Cardiac muscle cell (in vitro differentiated cells and primary cell): ENCODE results near the gene HS6ST2. TPM values are rescaled to one million over a fixed set of nuclear protein-coding genes. Genes with fewer than 3 reads are reported as not detected.
A peak's percentile ranks its signal among the peaks of the same experiment; 100 is the strongest.

ENCODE experiments used
- DNase-seq, 2 donors: peaks; one replicate each; pipeline versions ENCODE4 v3.0.0 to v3.0.0-alpha.2; 2010 to 2017; ENCODE audit warnings: low read depth in 1 of 2, low spot score in 1 of 2
- H3K27ac ChIP-seq: fragments of 200-600 bp; sonication (generic); 2 replicates; pipeline ENCODE4 v1.5.1; 2016
- H3K27me3 ChIP-seq: fragments of 200-600 bp; sonication (generic); 2 replicates; pipeline ENCODE4 v1.6.0; 2016; ENCODE audit warnings: control low read depth
- H3K36me3 ChIP-seq: fragments of 200-600 bp; sonication (generic); 2 replicates; pipeline ENCODE4 v1.5.1; 2016; ENCODE audit warnings: control low read depth
- H3K4me1 ChIP-seq: fragments of 200-600 bp; sonication (generic); 2 replicates; pipeline ENCODE4 v1.8.1; 2017; ENCODE audit warnings: low read depth, mild to moderate bottlenecking, mixed run types
- H3K4me3 ChIP-seq: fragments of 200-600 bp; sonication (generic); 2 replicates; pipeline ENCODE4 v1.5.1; 2016; ENCODE audit warnings: mild to moderate bottlenecking
- H3K9me3 ChIP-seq: fragments of 200-600 bp; sonication (generic); 2 replicates; pipeline ENCODE4 v1.5.1; 2017; ENCODE audit warnings: low read depth, mild to moderate bottlenecking, control low read depth
- CTCF ChIP-seq: IDR thresholded peaks from 2 replicates; pipeline ENCODE4 v1.5.1; 2012; ENCODE audit warnings: low read depth, mild to moderate bottlenecking, low read length
- polyA plus RNA-seq: library from polyadenylated mRNA; unstranded; fragments of >200 nt; fragmentation: Nextera tagmentation; extraction: Ambion mirVana; gene quantifications from 2 replicates; pipeline ENCODE4 v1.2.1, GENCODE V29; 2016
- total RNA-seq: library from RNA; depleted of rRNA; stranded (reverse); fragments of >200 nt; gene quantifications from 2 replicates; pipeline ENCODE4 v1.2.3, GENCODE V29; 2016

The HS6ST2 gene
- total and polyA plus RNA-seq, 2 experiments from 2014 or later = 15.5 to 27.1 TPM

GRCh38 chrX:132965461-132965860, 7.0 kb upstream of the HS6ST2 start:
- H3K9me3 ChIP-seq = no peaks in the 10 kb centered on the region
- peaks cover 24% of the 10 kb centered on the region for H3K4me1 ChIP-seq
- no peak for DNase-seq
- no peaks in the 10 kb centered on the region for H3K36me3 ChIP-seq
- no peak overlapping the region for H3K27ac ChIP-seq
- peaks cover 3% of the 10 kb centered on the region for H3K27me3 ChIP-seq
- no peak overlapping the region for H3K4me3 ChIP-seq
- TF ChIP-seq CTCF = no peak

- Histone ChIP-seq H3K9me3 (no peaks in the 10 kb centered on the region), H3K4me1 (no peaks in the 10 kb centered on the region), H3K27me3 (peaks cover 35% of the 10 kb centered on the region), H3K27ac (no peak overlapping the region), H3K4me3 (no peak overlapping the region), H3K36me3 (no peaks in the 10 kb centered on the region)
- no peak for TF ChIP-seq CTCF
- no peak for DNase-seq
These were observed 3.1 kb upstream of the HS6ST2 start for GRCh38 chrX:132961511-132961910.

- peak; percentile 9 to 67 for DNase-seq
- Histone ChIP-seq H3K27ac (no peak overlapping the region), H3K4me3 (peak overlapping the region; percentile 54), H3K4me1 (no peaks in the 10 kb centered on the region), H3K27me3 (peaks cover 38% of the 10 kb centered on the region), H3K36me3 (no peaks in the 10 kb centered on the region), H3K9me3 (no peaks in the 10 kb centered on the region)
- no peak for TF ChIP-seq CTCF
These were observed 978 bp downstream of the HS6ST2 start for GRCh38 chrX:132957211-132958090.

DNA sequence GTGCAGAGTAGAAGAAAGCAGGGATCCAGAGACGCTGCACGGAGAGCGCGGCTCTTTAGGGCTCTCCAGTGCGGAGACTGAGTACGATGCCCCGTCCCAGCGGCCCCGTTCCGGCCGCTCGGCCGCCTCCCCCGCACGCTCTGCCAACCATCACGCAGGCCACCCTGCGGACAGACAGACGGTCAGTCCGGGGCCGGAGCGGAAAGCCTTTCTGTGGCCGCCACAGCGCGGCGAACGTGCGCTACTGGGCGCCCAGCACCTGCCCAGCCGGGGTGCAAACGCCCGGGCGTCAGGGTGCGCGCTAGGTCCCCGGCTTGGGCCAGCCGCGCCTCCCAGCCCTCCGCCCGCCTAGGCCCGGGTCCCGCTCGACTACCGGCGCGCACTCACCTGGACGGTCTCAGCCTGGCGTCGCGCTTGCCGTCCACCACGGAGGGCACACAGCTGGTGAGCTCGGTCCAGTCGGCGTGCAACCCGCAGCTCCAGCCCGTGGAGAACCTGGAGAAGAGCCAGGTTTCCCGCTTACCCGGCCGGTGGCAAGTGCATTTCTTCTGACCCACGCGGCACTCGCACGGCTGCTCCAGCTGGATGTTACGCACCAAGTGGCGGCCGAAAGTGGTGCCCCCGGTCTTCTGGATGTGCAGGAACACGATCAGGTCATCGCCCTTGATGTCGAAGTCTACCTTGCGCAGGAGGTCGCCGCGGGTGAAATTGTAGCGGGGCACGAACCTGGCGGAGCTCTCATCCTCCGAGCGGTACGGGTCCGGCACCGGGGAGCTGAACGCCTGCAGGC, 1.8 kb downstream of the HS6ST2 start:
- H3K27me3 ChIP-seq = peaks cover 38% of the 10 kb centered on the region
- no peak for TF ChIP-seq CTCF

GRCh38 chrX:132955690-132956089, 2.7 kb downstream of the HS6ST2 start:
- TF ChIP-seq CTCF = no peak
- Histone ChIP-seq H3K36me3 (no peaks in the 10 kb centered on the region), H3K4me3 (peak overlapping the region; percentile 54), H3K9me3 (no peaks in the 10 kb centered on the region), H3K27me3 (peaks cover 36% of the 10 kb centered on the region), H3K27ac (no peak overlapping the region), H3K4me1 (no peaks in the 10 kb centered on the region)
- peak in 1 of 2 donors; percentile 35 for DNase-seq

More for the DNA sequence above, 1.8 kb downstream of the HS6ST2 start:
- no peaks in the 10 kb centered on the region for H3K36me3 ChIP-seq
- no peaks in the 10 kb centered on the region for H3K4me1 ChIP-seq
- no peak overlapping the region for H3K27ac ChIP-seq
- H3K9me3 ChIP-seq = no peaks in the 10 kb centered on the region
- peak in 1 of 2 donors; percentile 41 for DNase-seq
- H3K4me3 ChIP-seq = peak overlapping the region; percentile 54
